Naive B cell (primary cell): Measurements from ENCODE around the gene MAML2. TPM values are rescaled to one million over a fixed set of nuclear protein-coding genes. Genes with fewer than 3 reads are reported as not detected.

Source experiments
- ATAC-seq, 2 donors: fragments of 150-1000 bp; cut with Tn5 transposase; 2 replicates each; pipeline ENCODE4 v1.10.0; 2021; ENCODE audit warnings: low read depth in 2 of 2, mild to moderate bottlenecking in 2 of 2, moderate library complexity in 2 of 2
- DNase-seq: peaks from one replicate; pipeline ENCODE4 v3.0.0; 2022
- H3K27ac Mint-ChIP-seq, 6 donors: one replicate each; pipeline ENCODE4 v1.8.0; 2020 to 2022; ENCODE audit warnings: mild to moderate bottlenecking in 6 of 6, mixed read lengths in 6 of 6, moderate library complexity in 5 of 6, inconsistent platforms in 2 of 6
- H3K27me3 Mint-ChIP-seq, 3 donors: one replicate each; pipeline ENCODE4 v1.8.0; 2021 to 2022; ENCODE audit warnings: mixed read lengths in 3 of 3, mild to moderate bottlenecking in 1 of 3
- H3K36me3 Mint-ChIP-seq, 2 donors: one replicate each; pipeline ENCODE4 v1.8.0; 2020 to 2022; ENCODE audit warnings: mixed read lengths in 2 of 2, inconsistent platforms in 1 of 2, mild to moderate bottlenecking in 1 of 2
- H3K4me1 Mint-ChIP-seq, 3 donors: one replicate each; pipeline ENCODE4 v1.8.0; 2020 to 2022; ENCODE audit warnings: mixed read lengths in 3 of 3, inconsistent platforms in 1 of 3, mild to moderate bottlenecking in 1 of 3, moderate library complexity in 1 of 3
- H3K4me3 Mint-ChIP-seq, 8 donors: one replicate each; pipeline ENCODE4 v1.8.0; 2020 to 2022; ENCODE audit warnings: mild to moderate bottlenecking in 8 of 8, mixed read lengths in 8 of 8, moderate library complexity in 8 of 8, inconsistent platforms in 2 of 8
- H3K9me3 Mint-ChIP-seq, 7 donors: one replicate each; pipeline ENCODE4 v1.8.0; 2020 to 2022; ENCODE audit warnings: mixed read lengths in 7 of 7, mild to moderate bottlenecking in 5 of 7, inconsistent platforms in 2 of 7, moderate library complexity in 1 of 7
- polyA plus RNA-seq, 6 donors: library from polyadenylated mRNA; unstranded; fragments of 300-500 nt; fragmentation: Illumina TruSeq; gene quantifications; one replicate each; pipeline ENCODE4 v1.2.3, GENCODE V29; 2021; ENCODE audit warnings: low read depth in 6 of 6

The MAML2 gene
- polyA plus RNA-seq, 6 donors from 2014 or later = 0.06 to 9.0 (median 3.5) TPM

- Mint-ChIP-seq H3K36me3 (no peaks in the 10 kb centered on the region), H3K4me1 (peaks cover 27 to 36% (median 33%) of the 10 kb centered on the region in 3 donors), H3K27ac (no peak overlapping the region), H3K27me3 (no peaks in the 10 kb centered on the region), H3K9me3 (no peaks in the 10 kb centered on the region), H3K4me3 (no peak overlapping the region)
- ATAC-seq (no peak), DNase-seq (no peak)
Observed at GRCh38 chr11:96160732-96161306, 182.2 kb downstream of the MAML2 start.

- peak overlapping the region in 1 of 6 donors; percentile 15 for H3K27ac Mint-ChIP-seq
- H3K27me3 Mint-ChIP-seq = no peaks in the 10 kb centered on the region
- H3K4me3 Mint-ChIP-seq = no peak overlapping the region
- H3K4me1 Mint-ChIP-seq = peaks cover 26 to 38% (median 37%) of the 10 kb centered on the region in 3 donors
- no peaks in the 10 kb centered on the region for H3K36me3 Mint-ChIP-seq
- H3K9me3 Mint-ChIP-seq = no peaks in the 10 kb centered on the region
- ATAC-seq (no peak), DNase-seq (no peak)
Observed at GRCh38 chr11:96159968-96160367, 183.0 kb downstream of the MAML2 start.

DNA sequence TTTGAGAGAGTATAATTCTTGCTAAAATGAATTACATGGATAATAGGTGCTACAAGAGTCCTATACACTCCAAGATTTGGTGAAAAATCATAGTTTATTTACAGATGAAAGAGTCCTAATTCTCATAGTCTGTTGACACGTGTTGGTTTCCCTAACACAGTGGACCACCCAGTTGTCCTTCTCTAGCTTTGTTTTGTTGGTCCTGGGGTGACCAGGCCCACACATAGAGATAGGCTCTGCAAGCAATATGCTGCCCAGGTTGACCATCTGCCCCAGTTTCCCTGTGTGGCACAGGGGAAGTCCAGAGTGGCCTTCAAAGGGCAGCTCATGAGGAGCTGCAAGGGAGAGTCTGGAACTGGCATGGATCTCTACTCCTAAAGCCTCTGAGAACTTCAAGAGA lies 184.9 kb downstream of the MAML2 start:
- ATAC-seq = no peak
- peaks cover 0 to 4% of the 10 kb centered on the region in 2 donors for H3K36me3 Mint-ChIP-seq
- no peak for DNase-seq
- H3K4me1 Mint-ChIP-seq = peaks cover 24 to 43% (median 40%) of the 10 kb centered on the region in 3 donors
- H3K4me3 Mint-ChIP-seq = no peak overlapping the region
- no peaks in the 10 kb centered on the region for H3K9me3 Mint-ChIP-seq
- peak overlapping the region; percentile 29 to 70 (median 50) for H3K27ac Mint-ChIP-seq
- H3K27me3 Mint-ChIP-seq = no peaks in the 10 kb centered on the region

DNA sequence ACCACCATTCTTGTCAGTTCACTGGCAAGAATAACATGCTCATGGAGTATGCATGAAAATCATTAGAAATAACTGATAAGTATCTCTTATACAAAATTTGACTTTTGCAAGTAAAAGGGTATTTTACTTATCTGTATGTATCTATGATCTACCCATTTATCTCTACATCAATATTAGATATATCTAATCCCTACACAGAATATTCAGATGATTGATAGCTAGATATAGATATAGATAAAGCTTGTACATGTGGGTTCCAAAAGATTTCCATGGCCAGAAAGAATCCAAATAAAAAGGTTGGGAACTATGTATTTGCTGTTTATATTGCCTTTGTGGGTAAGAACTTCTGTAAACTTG lies 185.5 kb downstream of the MAML2 start:
- Mint-ChIP-seq H3K4me3 (no peak overlapping the region), H3K27me3 (no peaks in the 10 kb centered on the region), H3K4me1 (peaks cover 26 to 48% (median 40%) of the 10 kb centered on the region in 3 donors), H3K27ac (peak overlapping the region in 3 of 6 donors; percentile 22 to 80 (median 59)), H3K9me3 (no peaks in the 10 kb centered on the region), H3K36me3 (peaks cover 0 to 4% of the 10 kb centered on the region in 2 donors)
- DNase-seq (no peak), ATAC-seq (no peak)

DNA sequence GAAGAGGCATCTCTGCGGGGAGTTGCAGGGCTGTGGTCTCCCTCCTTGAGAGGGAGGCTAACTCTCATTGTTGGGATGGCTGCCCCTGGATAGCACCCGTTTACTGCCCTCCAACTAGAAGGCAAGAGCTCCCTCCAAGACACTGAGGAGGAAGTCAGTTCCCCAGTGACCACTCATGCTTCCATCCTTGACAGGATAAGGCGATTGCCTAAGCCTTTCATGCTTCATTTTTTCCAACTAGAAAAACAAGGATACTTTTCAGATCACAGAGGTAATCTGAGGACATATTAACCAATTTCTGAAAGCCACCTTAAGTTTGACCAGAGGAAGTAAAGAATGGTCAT lies 186.6 kb downstream of the MAML2 start:
- no peaks in the 10 kb centered on the region for H3K27me3 Mint-ChIP-seq
- ATAC-seq (no peak), DNase-seq (no peak)
- H3K36me3 Mint-ChIP-seq = peaks cover 0 to 4% of the 10 kb centered on the region in 2 donors
- H3K9me3 Mint-ChIP-seq = no peaks in the 10 kb centered on the region
- H3K4me1 Mint-ChIP-seq = peaks cover 28 to 48% (median 40%) of the 10 kb centered on the region in 3 donors
- peak overlapping the region in 1 of 8 donors; percentile 65 for H3K4me3 Mint-ChIP-seq
- H3K27ac Mint-ChIP-seq = peak overlapping the region in 5 of 6 donors; percentile 28 to 85 (median 80)

GRCh38 chr11:96155627-96156378 lies 187.2 kb downstream of the MAML2 start:
- DNase-seq = no peak
- peak overlapping the region in 5 of 6 donors; percentile 28 to 85 (median 56) for H3K27ac Mint-ChIP-seq
- no peaks in the 10 kb centered on the region for H3K27me3 Mint-ChIP-seq
- peak overlapping the region in 1 of 8 donors; percentile 35 for H3K4me3 Mint-ChIP-seq
- no peaks in the 10 kb centered on the region for H3K9me3 Mint-ChIP-seq
- peaks cover 0 to 4% of the 10 kb centered on the region in 2 donors for H3K36me3 Mint-ChIP-seq
- no peak for ATAC-seq
- peaks cover 28 to 48% (median 40%) of the 10 kb centered on the region in 3 donors for H3K4me1 Mint-ChIP-seq

DNA sequence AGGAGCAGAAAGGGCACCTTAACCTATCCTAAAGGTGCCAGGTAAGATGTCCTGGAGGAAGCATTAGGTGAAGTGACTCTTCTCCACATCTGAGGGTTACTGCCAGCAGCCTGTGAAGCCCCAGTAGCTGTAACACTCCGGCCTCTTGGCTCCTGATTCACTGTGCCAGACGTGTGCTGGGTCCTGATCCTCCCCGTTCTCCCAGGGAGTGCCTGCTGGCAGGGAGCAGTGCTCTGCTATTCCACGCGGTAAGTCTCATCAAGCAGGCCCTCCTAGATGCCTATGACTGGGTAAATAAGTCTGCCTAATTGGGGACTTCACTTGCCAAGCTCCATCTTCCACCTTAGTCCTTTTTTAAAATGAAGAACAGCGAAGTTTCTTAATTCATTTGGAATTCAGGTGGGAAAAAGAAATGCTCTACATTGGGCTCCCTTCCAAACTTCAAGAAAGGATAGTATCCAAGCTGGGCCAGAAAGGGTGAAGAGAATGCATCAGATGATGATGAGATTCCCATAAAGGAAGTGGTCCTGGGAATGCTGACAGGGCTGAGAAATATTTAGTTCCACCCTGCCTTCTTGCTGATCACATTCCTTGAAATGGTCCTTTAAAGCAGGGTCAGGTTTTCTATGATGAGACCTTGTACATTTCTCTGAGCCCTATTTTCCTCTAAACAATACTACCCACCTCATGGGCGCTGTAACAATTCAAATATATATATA lies 188.0 kb downstream of the MAML2 start:
- no peak overlapping the region for H3K4me3 Mint-ChIP-seq
- ATAC-seq = no peak
- no peaks in the 10 kb centered on the region for H3K9me3 Mint-ChIP-seq
- no peak overlapping the region for H3K27ac Mint-ChIP-seq
- no peaks in the 10 kb centered on the region for H3K27me3 Mint-ChIP-seq
- peaks cover 0 to 4% of the 10 kb centered on the region in 2 donors for H3K36me3 Mint-ChIP-seq
- DNase-seq = no peak
- H3K4me1 Mint-ChIP-seq = peaks cover 28 to 48% (median 40%) of the 10 kb centered on the region in 3 donors

DNA sequence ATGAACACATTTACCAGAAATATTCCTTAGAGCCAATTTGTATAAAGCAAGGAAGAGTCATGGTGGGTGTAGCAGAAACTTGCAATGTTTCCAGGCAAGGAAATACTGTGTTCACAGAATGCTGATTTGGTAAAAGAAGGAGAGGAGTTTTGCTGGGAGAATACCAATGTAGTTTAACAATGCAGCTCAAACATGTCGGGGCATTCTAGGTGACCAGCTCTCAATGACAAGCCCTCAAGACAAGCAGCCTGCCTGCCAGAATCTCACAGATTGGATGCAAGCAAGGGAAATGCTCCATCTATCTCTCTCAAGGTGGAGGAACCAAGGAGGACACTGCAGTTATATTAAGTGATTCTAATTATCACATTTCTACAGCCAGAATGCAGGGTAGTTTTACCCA lies 190.4 kb downstream of the MAML2 start:
- peak overlapping the region in 1 of 8 donors; percentile 13 for H3K4me3 Mint-ChIP-seq
- H3K27ac Mint-ChIP-seq = peak overlapping the region in 1 of 6 donors; percentile 7
- H3K36me3 Mint-ChIP-seq = peaks cover 0 to 4% of the 10 kb centered on the region in 2 donors
- H3K27me3 Mint-ChIP-seq = no peaks in the 10 kb centered on the region
- no peaks in the 10 kb centered on the region for H3K9me3 Mint-ChIP-seq
- H3K4me1 Mint-ChIP-seq = peaks cover 26 to 37% (median 34%) of the 10 kb centered on the region in 3 donors
- ATAC-seq (no peak), DNase-seq (no peak)

GRCh38 chr11:96151501-96151900 lies 191.5 kb downstream of the MAML2 start:
- Mint-ChIP-seq H3K27me3 (no peaks in the 10 kb centered on the region), H3K27ac (no peak overlapping the region), H3K9me3 (no peaks in the 10 kb centered on the region), H3K36me3 (peaks cover 0 to 4% of the 10 kb centered on the region in 2 donors), H3K4me3 (no peak overlapping the region), H3K4me1 (peaks cover 17 to 25% (median 23%) of the 10 kb centered on the region in 3 donors)
- ATAC-seq (no peak), DNase-seq (no peak)

- Mint-ChIP-seq H3K4me3 (no peak overlapping the region), H3K27me3 (no peaks in the 10 kb centered on the region), H3K9me3 (no peaks in the 10 kb centered on the region), H3K36me3 (peaks cover 0 to 4% of the 10 kb centered on the region in 2 donors), H3K4me1 (peaks cover 10 to 17% (median 15%) of the 10 kb centered on the region in 3 donors), H3K27ac (no peak overlapping the region)
- ATAC-seq (no peak), DNase-seq (no peak)
Observed at GRCh38 chr11:96150609-96151008, 192.4 kb downstream of the MAML2 start.

GRCh38 chr11:96149743-96150555 lies 193.0 kb downstream of the MAML2 start:
- Mint-ChIP-seq H3K27me3 (no peaks in the 10 kb centered on the region), H3K36me3 (peaks cover 0 to 4% of the 10 kb centered on the region in 2 donors), H3K4me1 (peaks cover 13 to 15% (median 14%) of the 10 kb centered on the region in 3 donors), H3K27ac (no peak overlapping the region), H3K9me3 (no peaks in the 10 kb centered on the region), H3K4me3 (no peak overlapping the region)
- no peak for ATAC-seq
- DNase-seq = no peak

DNA sequence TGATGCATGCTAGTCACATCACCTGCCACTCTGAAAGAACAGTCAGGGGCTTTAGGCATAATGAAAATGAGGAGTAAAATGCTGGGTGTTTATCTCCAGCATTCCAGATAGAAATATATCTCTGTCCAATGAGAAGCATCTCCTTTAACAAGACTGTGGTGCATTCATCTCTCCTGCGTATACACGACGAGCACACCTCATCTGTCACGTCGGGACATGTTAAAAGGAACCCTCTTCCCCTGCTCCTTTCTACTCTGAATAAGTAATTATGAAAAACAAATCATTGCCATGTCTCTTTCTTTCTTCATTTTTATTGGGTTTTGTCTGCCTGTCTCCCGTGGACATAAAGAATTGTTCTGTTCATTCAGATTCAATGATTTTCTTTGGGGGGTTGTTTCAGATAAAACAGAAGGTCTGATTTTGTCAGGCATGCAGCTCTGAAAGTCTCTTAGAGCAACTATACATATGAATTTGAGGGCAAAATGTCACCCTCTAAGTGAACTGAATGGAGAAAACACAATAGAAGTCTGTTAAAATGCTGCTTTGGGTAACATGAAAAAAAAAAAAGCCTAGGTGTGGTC lies 195.0 kb downstream of the MAML2 start:
- no peaks in the 10 kb centered on the region for H3K9me3 Mint-ChIP-seq
- no peaks in the 10 kb centered on the region for H3K36me3 Mint-ChIP-seq
- no peak for ATAC-seq
- H3K4me3 Mint-ChIP-seq = no peak overlapping the region
- peaks cover 4 to 17% (median 12%) of the 10 kb centered on the region in 3 donors for H3K4me1 Mint-ChIP-seq
- H3K27ac Mint-ChIP-seq = peak overlapping the region in 1 of 6 donors; percentile 5
- no peak for DNase-seq
- H3K27me3 Mint-ChIP-seq = no peaks in the 10 kb centered on the region

DNA sequence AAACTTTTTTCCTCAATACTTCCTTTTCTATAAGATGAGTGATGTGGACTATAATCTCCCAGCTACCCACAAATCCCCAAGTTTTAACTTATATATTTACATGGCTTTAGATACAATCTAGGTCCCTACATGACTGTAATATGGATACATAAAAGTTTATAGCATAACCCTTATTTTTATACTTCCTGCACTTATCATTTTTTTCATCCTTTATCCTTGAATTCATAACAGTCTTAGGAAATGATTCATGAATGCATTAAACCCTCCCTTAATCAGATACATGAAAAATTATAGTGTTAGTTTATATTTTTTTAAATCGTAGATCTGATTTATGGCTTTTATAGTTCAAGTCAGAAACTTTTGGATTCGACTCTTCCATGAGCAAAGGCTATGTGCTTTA lies 195.8 kb downstream of the MAML2 start:
- Mint-ChIP-seq H3K27me3 (no peaks in the 10 kb centered on the region), H3K27ac (no peak overlapping the region), H3K36me3 (no peaks in the 10 kb centered on the region)

More for the DNA sequence above, 195.8 kb downstream of the MAML2 start:
- no peaks in the 10 kb centered on the region for H3K9me3 Mint-ChIP-seq
- H3K4me1 Mint-ChIP-seq = peaks cover 0 to 14% (median 12%) of the 10 kb centered on the region in 3 donors
- ATAC-seq (no peak), DNase-seq (no peak)
- no peak overlapping the region for H3K4me3 Mint-ChIP-seq
